ENCODE measurements around the gene MARVELD1. TPM values are rescaled to one million over a fixed set of nuclear protein-coding genes. Genes with fewer than 3 reads are reported as not detected.
"Not testable (repeated sequence)": the region's sequence is repeated elsewhere in the genome, so short reads cannot be mapped to it uniquely, and the experiment has no call there.

Gene MARVELD1
- total RNA-seq, 4 donors from 2014 or later: 16.7 to 23.0 (median 21.3) TPM

DNA sequence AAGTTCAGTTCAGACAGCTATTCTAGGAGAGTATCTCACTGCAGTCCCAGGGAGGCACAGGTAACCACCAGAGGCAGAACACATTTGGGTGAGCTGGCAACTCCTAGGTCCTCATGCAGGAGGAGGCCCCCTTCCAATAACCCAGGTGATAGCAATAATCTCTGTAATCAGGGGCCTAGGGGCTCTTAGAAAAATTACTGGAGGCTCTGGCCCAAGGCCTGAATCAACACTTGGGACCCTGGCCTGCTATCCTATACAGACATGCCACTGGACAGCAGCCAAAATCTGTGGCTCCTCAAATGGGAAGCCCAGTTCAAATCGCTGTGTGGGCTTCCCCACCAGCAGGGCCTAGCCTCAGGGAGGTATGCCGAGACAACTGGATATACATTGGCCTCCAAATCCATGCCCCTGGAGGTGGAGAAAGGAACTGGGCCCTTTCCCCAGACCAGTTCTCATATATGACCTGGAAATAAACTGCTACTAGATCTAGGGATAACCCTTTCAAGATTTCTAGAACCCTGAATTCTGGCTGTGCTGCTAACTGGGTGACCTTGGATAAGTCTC lies 28.1 kb upstream of the MARVELD1 start:
- TF ChIP-seq, protein P1, sequence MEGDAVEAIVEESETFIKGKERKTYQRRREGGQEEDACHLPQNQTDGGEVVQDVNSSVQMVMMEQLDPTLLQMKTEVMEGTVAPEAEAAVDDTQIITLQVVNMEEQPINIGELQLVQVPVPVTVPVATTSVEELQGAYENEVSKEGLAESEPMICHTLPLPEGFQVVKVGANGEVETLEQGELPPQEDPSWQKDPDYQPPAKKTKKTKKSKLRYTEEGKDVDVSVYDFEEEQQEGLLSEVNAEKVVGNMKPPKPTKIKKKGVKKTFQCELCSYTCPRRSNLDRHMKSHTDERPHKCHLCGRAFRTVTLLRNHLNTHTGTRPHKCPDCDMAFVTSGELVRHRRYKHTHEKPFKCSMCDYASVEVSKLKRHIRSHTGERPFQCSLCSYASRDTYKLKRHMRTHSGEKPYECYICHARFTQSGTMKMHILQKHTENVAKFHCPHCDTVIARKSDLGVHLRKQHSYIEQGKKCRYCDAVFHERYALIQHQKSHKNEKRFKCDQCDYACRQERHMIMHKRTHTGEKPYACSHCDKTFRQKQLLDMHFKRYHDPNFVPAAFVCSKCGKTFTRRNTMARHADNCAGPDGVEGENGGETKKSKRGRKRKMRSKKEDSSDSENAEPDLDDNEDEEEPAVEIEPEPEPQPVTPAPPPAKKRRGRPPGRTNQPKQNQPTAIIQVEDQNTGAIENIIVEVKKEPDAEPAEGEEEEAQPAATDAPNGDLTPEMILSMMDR (IDR thresholded peaks at IDR 0.05): no peak
- no peak for ATAC-seq (ENCODE audit: low FRiP score)
- no peak for DNase-seq (ENCODE audit: low spot score)

DNA sequence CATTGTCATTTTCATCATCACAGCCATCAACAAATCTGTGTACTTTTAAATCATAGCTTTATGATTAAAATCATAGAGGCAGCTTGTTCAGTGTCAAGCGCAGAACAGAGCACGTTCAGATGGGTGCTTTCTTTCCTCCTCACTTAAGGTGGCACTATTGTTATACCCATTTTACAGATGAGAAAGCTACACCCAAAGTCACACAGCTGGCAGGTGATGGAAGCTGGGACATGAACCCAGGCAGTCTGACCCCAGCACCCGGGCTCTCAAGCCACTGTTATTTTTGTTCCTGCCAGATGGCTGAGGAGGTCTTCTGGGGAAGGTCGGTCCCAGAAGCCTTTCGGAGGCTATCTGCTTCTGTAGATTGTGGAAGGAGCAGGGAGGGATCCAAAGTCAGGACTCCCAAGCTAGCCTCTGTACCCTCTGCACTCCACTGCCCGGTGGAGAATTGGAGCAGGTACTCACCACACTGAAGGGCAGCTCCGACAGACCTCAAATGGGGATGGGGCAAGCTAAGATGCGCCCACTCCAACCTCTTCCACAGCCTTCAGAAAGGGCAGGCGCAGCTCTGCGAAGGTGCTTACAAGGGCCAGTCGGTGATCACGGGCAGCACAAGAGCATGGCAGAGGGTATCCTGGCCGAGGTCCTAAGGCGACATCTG lies 27.1 kb upstream of the MARVELD1 start:
- TF ChIP-seq, protein P1 (IDR thresholded peaks at IDR 0.05): no peak
- no peak for DNase-seq (ENCODE audit: low spot score)
- peak; percentile 7 for ATAC-seq (ENCODE audit: low FRiP score)

DNA sequence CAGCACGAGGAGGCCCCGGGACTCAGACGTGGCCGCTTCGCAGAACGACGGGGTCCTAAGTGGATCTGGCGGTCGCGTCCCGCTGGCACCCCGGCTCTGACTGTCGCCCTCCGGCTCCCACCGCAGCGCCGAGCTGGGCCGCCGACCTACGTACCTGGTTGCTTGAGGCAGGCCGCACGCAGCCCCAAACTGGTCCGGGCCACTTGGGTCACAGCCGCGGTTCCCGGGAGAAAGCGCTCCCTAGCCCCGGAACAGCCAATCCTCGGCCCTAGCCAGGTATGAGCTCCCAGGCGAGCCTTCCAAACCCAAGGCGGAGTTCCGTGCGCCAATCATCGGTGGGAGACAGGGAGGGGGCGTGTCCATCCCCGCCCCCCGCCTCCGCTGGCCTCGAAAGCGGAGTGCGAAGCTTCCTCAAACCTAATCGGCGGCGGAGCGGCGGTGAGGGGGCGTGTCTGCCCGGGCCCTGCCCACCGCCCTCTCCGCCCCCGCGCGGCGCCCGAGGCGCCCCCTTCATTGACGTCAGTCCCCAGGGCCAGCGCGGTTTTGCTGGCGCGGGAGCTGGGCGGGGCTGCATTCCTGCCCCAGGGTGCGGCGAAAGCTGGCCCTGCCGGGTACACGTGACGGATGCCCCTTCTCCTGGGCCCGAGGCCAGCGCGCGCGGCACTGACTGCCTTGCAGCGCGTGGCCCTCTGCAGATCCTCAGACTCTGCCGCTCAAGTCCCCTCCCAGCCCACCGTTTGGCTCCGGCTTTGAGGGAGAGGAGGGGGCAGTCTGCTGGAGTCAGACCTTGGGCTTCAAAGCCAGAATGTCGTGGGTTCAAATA lies 26.4 kb upstream of the MARVELD1 start, which contains the start of gene AVPI1:
Gene AVPI1, minus strand, starts transcription at position 280 of the 823 bp plus-strand sequence. CDS start 7,336 bp downstream, outside the sequence.
- TF ChIP-seq, protein P1 (IDR thresholded peaks at IDR 0.05): no peak
- ATAC-seq (ENCODE audit: low FRiP score) (peak; percentile 89), DNase-seq (ENCODE audit: low spot score) (peak; percentile 82)

DNA sequence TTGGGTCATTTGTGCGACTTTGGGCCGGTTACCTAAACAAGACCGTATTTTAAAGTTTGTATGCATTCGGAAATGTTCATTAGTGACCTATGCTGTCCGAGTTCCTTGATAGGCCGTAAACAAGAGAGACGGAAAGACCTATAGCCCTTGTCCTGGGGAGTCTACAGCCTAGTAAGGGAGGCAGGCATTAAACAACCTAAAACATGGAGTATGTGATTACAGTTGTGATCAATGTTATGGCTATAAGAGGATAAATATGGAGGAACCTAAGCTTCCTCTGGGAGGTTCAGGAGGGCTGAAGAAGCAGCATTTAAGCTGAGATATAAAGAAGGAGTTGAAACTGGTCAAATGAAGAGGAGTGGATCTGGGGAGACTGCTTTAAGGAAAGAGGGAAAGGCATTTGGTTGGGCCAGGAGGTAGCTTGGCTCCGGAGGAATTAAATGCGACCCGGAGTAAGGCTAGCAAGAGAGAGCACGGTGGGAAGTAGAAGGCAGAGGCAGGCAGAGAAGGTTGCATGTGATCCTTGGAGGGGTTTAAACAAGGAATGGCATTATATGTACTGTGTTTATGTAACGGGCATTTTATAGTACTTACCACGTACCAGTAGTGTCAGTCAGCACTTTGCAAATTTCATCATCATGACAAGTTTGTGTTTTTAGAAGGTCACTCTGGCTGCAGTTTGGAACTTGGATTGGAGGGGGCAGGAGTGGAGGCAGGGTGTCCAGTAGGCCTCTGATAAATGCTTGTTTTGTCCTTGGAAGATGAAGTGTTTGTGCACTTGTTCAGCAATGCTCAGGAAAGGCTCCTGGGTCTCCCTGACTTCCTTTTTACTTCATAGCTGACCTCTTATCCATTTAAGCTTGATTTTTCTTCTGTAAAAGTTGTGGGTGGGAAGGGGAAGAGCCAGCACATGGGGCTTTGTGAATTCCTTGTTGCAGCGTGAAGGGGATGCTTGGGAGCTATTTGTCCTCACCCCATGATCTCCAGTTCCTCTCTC lies 25.4 kb upstream of the MARVELD1 start:
- DNase-seq (ENCODE audit: low spot score) (no peak), ATAC-seq (ENCODE audit: low FRiP score) (peak; percentile 31)
- TF ChIP-seq, protein P1 (IDR thresholded peaks at IDR 0.05): no peak

DNA sequence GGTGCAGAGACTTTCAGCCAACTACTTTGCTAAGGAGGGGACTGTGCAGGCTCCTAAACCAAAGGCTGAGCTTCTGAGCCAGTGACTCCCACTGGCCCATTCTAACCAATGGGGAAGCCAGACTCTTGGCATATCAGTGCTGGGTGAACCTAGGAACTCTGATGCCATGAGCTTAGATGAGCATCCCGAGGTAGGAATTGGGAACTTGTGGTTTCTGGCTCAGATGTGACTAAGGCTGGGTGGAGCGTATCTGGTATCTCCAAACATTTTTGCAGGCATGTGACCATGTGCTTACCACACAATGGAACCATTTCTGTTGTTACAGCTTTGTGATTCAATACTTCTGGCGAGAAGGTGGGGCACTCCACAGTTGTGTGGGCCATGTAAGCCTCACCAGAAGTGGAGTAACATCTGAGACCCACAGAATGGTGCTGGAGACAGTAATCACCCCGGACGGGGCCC lies 23.9 kb upstream of the MARVELD1 start:
- ATAC-seq (ENCODE audit: low FRiP score) (peak; percentile 4), DNase-seq (ENCODE audit: low spot score) (no peak)
- TF ChIP-seq, protein P1 (IDR thresholded peaks at IDR 0.05): no peak

DNA sequence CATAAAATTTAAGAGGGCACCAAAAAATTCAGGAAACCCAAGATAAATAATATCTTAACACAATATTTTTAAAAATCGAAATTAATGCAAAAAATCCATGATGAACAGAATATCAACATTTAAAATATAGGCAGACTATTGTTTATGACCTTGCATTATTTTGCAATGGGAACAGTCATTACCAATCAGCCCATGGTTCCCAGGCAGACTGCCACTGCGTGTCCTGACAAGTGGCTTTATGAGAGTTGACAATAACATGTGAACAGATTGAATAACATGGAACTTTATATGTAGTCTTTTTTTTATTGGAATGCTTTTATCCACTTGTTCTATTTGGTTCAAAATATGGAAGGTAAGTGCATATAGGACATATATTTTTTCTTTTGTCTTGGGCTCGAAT lies 23.4 kb upstream of the MARVELD1 start:
- TF ChIP-seq, protein P1 (IDR thresholded peaks at IDR 0.05): no peak
- ATAC-seq (ENCODE audit: low FRiP score): no peak
- DNase-seq (ENCODE audit: low spot score): no peak

DNA sequence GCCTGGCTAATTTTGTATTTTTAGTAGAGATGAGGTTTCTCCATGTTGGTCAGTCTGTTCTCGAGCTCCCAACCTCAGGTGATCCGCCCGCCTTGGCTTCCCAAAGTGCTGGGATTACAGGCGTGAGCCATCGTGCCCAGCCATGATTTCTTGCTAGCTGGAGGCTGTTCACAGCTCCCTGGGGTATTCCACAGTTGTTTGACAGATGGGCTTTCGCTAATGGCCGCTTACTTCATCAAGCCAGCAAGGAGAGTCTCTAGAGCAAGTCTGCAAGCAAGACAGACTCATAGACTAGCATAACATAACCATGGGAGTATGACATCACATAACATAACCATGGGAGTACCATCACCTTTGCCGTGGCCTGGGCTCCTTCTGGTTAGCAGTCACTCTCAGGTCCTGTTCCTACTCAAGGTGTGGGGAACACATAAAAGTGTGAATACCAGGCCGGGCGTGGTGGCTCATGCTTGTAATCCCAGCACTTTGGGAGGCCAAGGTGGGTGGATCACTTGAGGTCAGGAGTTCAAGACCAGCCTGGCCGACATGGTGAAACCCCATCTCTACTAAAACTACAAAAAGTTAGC lies 15.4 kb upstream of the MARVELD1 start:
- not testable (repeated sequence) for DNase-seq (ENCODE audit: low spot score)

More for the DNA sequence above, 15.4 kb upstream of the MARVELD1 start:
- ATAC-seq (ENCODE audit: low FRiP score): not testable (repeated sequence)

All from omental fat pad (tissue), 4 donors.